ENCODE data around the gene OR2AG1.
A peak's percentile ranks its signal among the peaks of the same experiment; 100 is the strongest.

The OR2AG1 gene

DNA sequence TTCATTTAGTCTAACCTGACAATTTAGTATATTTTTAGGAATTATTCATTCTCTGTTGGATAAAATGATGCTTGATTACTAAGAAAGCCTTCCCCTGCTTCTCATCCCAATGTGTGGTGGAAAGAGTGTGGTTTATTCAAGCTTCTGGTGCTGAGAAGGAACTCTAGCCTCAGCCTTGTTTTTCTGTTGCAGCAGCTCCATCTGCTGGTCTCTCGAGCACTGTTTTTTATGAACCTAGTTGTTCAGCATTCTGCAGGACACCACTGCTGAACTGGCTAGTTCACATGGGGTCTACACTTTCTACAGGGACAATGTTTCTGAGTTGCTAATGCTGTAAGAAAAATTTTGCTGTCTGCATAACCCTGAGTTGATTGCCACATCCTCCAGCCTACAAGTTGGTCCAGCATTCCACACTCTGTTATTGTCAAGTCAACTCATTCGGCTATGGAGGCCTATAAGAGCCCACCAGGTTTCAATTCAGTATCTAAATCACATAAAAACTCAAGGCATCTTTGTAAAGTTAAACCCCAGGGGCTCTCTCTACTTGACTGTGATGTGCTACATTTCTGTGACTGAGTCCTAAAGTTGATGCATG lies 25.4 kb upstream of the OR2AG1 start:
- no peak overlapping the region for H3K27ac ChIP-seq
- no peaks in the 10 kb centered on the region for H3K27me3 ChIP-seq (ENCODE audit: insufficient read depth, low read depth, severe bottlenecking)
- no peaks in the 10 kb centered on the region for H3K36me3 ChIP-seq
- peak; percentile 69 for DNase-seq
- no peaks in the 10 kb centered on the region for H3K9me3 ChIP-seq (ENCODE audit: severe bottlenecking)
- TF ChIP-seq, protein P1, sequence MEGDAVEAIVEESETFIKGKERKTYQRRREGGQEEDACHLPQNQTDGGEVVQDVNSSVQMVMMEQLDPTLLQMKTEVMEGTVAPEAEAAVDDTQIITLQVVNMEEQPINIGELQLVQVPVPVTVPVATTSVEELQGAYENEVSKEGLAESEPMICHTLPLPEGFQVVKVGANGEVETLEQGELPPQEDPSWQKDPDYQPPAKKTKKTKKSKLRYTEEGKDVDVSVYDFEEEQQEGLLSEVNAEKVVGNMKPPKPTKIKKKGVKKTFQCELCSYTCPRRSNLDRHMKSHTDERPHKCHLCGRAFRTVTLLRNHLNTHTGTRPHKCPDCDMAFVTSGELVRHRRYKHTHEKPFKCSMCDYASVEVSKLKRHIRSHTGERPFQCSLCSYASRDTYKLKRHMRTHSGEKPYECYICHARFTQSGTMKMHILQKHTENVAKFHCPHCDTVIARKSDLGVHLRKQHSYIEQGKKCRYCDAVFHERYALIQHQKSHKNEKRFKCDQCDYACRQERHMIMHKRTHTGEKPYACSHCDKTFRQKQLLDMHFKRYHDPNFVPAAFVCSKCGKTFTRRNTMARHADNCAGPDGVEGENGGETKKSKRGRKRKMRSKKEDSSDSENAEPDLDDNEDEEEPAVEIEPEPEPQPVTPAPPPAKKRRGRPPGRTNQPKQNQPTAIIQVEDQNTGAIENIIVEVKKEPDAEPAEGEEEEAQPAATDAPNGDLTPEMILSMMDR (IDR thresholded peaks at IDR 0.05; ENCODE audit: low read depth, low read length) = peak; percentile 76
- no peak overlapping the region for H3K4me3 ChIP-seq (ENCODE audit: low read depth, low read length)

DNA sequence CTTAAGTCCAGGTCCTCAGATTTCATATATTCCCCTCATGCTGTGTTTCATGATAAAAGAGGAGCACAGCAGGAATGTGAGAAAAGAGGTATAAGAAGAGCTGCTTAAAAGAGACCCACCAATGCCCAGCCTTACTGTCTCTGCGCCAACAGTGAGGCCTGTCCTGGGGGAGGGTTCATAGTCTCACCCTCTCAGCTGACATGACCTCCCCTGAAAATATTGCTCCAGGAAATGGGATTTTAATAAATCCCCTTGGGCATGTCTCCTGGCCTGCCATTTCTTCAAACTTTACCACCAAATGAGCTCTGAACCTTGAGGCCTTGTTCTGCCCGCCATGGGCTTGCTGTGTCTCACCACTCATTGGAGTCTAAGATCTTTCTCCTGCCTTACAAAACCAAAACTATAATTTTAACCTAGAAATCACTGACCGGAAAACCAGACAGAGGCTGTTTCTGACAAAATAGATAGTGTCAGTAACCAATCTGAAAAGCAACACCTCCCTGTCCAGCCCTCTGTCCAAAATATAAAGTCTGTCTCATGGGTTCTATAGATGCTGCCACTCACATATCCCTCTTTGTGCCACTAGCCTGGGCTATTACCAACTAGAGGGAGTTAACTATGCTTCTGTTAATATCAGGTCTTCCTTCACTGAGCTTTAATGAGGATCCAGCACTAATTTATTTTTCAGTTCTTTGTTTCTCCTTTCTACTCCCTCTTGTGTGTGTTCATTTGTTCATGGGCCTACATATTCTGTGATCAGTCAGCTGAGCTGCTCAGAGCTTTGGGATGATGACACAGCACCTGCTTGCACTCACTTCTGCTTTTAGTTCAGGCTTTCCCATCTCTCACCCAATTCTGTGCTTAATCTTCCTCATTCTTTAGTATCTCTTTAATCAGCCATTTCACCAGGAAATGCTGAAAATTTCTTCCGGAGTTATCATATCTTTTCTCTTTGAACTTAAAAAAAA lies 10.6 kb upstream of the OR2AG1 start, which contains the start of gene OR2AG2:
TSS of gene OR2AG2 (minus strand) at position 51 of the 968 bp plus-strand sequence. CDS start 3,019 bp downstream, outside the sequence.
- no peak for DNase-seq
- Histone ChIP-seq H3K9me3 (ENCODE audit: severe bottlenecking) (no peaks in the 10 kb centered on the region), H3K4me3 (ENCODE audit: low read depth, low read length) (no peak within 1 kb of the TSS), H3K27ac (no peak within 1 kb of the TSS), H3K27me3 (ENCODE audit: insufficient read depth, low read depth, severe bottlenecking) (no peaks in the 10 kb centered on the region), H3K36me3 (no peaks in the 10 kb centered on the region)
- TF ChIP-seq, protein P1 (IDR thresholded peaks at IDR 0.05; ENCODE audit: low read depth, low read length) = no peak

DNA sequence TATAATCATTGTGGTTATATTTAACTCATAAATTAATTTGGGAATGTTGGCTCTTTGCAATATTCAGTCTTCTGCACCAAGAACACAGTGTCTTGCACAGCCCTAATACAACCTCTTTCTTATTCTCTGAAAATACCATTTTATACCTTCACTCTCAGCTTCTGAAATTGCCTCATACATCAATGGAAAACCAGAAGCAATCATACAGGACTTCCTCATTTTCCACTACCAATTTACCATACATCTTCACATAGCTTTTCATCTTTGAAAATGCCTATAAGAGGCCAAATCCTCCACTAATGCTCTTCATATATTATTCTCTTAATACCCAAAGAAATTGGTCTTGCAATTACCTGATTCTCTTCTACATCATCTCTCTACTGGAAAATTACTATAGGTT lies 4.3 kb upstream of the OR2AG1 start:
- Histone ChIP-seq H3K27ac (no peak overlapping the region), H3K36me3 (no peaks in the 10 kb centered on the region), H3K27me3 (ENCODE audit: insufficient read depth, low read depth, severe bottlenecking) (no peaks in the 10 kb centered on the region), H3K9me3 (ENCODE audit: severe bottlenecking) (no peaks in the 10 kb centered on the region), H3K4me3 (ENCODE audit: low read depth, low read length) (no peak overlapping the region)
- TF ChIP-seq, protein P1 (IDR thresholded peaks at IDR 0.05; ENCODE audit: low read depth, low read length) = no peak
- DNase-seq = no peak

DNA sequence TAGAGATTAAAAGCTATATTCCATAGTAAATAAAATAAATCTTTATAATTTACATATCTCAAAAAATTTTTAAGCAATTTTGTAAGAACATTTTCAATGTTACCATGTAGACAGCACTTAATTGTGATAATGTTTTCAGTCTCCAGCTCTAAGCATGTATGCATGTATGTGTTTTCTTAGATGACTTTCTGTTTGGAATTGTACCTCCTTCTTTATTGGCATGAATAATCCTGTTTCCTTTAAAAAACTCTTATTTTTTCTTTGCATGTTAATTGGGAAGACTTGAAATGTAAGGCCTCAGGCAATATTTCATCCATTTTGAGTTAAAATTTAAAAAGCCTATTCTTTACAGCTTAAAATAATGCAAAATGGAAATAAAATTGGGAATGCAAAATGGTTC lies 2.0 kb upstream of the OR2AG1 start:
- no peak overlapping the region for H3K27ac ChIP-seq
- no peaks in the 10 kb centered on the region for H3K36me3 ChIP-seq
- H3K4me3 ChIP-seq (ENCODE audit: low read depth, low read length) = no peak overlapping the region
- TF ChIP-seq, protein P1 (IDR thresholded peaks at IDR 0.05; ENCODE audit: low read depth, low read length) = no peak
- no peaks in the 10 kb centered on the region for H3K27me3 ChIP-seq (ENCODE audit: insufficient read depth, low read depth, severe bottlenecking)
- H3K9me3 ChIP-seq (ENCODE audit: severe bottlenecking) = no peaks in the 10 kb centered on the region
- DNase-seq = no peak

DNA sequence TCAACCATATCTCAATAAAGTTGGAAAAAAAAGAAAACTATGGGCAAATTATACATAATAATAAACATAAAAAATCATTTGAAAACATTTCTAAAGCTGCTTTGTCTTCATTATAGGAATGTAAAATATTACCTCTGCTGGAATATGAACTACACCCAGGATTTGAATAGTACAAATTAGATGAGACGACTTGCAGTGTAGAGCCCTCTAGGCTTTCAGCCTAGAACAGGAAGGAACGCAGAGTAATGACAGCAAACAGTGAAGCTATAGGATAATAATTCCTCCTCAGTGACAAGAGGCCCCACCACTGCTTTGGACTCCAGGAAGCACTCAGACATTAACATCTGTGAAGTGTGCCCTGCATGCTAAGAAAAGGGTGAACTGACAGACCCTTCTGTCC lies 7.7 kb downstream of the OR2AG1 start:
- H3K9me3 ChIP-seq (ENCODE audit: severe bottlenecking) = no peaks in the 10 kb centered on the region
- no peaks in the 10 kb centered on the region for H3K27me3 ChIP-seq (ENCODE audit: insufficient read depth, low read depth, severe bottlenecking)
- H3K36me3 ChIP-seq = no peaks in the 10 kb centered on the region
- DNase-seq = no peak
- no peak overlapping the region for H3K4me3 ChIP-seq (ENCODE audit: low read depth, low read length)
- no peak overlapping the region for H3K27ac ChIP-seq
- TF ChIP-seq, protein P1 (IDR thresholded peaks at IDR 0.05; ENCODE audit: low read depth, low read length) = no peak

Measured in WERI-Rb-1 (cell line).